ENCODE results near the gene DTNB.

The DTNB gene

DNA sequence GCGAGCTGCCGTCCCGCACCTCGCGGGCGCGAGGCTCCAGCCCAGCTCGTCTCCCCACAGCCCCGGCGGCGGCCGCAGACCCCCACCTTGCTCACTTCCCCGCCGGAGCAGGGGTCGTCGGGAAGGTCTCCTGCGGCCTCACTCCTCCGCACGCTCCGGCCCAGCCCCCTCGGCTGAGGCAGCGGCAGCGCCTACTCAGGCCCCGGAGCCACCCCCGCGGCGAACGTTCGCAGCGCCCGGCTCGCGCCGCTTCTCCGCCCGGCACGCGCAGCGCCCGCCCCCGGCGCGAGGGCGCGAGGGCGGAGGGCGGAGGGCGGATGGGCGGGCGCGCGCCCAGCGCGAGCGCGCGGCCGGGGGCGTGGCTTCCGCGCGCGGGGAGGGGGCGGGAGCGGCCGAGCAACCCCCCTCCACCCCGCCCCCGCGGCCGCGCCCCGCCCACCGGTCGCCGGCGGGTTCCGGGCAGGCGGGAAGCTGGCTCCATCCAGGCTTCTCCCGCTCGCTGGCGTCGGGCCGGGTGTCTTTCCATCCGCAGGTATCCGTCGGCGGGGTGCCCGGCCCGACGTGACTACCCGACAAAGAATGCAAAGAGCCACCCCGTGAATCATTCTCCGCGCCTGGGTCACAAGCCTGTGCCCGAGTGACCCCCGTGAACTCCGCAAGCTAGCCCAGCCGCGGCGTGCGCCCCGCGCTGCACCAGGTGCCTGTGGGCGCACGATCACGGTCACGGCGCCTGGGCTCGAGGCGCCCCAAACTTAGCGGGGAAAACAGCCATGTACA, at the start of gene DTNB:
Gene DTNB, minus strand, starts transcription at position 278 of the 777 bp plus-strand sequence. CDS start 20,917 bp downstream, outside the sequence.
- TF ChIP-seq, protein P1, sequence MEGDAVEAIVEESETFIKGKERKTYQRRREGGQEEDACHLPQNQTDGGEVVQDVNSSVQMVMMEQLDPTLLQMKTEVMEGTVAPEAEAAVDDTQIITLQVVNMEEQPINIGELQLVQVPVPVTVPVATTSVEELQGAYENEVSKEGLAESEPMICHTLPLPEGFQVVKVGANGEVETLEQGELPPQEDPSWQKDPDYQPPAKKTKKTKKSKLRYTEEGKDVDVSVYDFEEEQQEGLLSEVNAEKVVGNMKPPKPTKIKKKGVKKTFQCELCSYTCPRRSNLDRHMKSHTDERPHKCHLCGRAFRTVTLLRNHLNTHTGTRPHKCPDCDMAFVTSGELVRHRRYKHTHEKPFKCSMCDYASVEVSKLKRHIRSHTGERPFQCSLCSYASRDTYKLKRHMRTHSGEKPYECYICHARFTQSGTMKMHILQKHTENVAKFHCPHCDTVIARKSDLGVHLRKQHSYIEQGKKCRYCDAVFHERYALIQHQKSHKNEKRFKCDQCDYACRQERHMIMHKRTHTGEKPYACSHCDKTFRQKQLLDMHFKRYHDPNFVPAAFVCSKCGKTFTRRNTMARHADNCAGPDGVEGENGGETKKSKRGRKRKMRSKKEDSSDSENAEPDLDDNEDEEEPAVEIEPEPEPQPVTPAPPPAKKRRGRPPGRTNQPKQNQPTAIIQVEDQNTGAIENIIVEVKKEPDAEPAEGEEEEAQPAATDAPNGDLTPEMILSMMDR (IDR thresholded peaks at IDR 0.05; ENCODE audit: control insufficient read depth, insufficient read depth, low read depth, low read length, missing control alignments), result no peak
- H3K4me3 ChIP-seq (ENCODE audit: control insufficient read depth, low read depth, low read length), result peak within 1 kb of the TSS; percentile 59
- DNase-seq (ENCODE audit: low read depth), result no peak

DNA sequence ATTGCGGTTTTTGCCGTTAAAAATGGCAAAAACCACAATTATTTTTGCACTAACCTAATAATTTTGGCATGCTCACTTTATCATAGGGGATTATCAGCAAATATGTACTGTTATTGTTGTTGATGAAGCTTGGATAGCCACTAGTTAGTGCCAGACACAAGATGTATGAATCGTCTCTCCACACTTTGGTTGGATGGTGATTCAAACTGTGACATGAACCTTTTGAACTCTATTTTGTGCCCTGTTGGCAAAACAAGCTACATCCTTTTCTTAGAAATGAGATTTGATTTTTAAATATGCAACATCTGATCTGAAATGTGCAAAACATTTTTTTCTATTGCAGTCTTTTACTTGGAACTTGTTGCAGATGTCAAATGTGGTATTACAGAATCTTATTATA, 48.8 kb upstream of the DTNB start:
- no peak for DNase-seq (ENCODE audit: low read depth)
- TF ChIP-seq, protein P1 (IDR thresholded peaks at IDR 0.05; ENCODE audit: control insufficient read depth, insufficient read depth, low read depth, low read length, missing control alignments), result no peak
- H3K4me3 ChIP-seq (ENCODE audit: control insufficient read depth, low read depth, low read length), result no peak overlapping the region

DNA sequence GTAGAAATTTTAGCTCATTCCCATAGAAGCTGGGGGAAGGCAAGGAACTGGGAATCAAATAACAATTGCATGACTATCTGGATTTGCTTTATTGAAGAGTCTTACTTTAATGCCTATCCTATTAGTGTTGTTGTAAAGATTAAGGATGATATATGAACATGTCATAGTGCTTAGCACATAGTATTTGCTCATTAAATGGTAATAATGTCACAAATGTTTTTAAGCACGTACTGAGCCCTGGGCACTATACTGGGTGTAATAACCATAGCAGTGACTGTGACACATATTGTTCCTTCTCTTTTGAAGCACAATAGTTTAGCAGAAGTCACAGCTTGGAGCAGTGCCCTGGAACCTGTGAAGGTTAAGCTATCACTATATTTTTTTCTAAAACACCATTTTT, 47.2 kb upstream of the DTNB start:
- H3K4me3 ChIP-seq (ENCODE audit: control insufficient read depth, low read depth, low read length), result no peak overlapping the region
- no peak for DNase-seq (ENCODE audit: low read depth)

DNA sequence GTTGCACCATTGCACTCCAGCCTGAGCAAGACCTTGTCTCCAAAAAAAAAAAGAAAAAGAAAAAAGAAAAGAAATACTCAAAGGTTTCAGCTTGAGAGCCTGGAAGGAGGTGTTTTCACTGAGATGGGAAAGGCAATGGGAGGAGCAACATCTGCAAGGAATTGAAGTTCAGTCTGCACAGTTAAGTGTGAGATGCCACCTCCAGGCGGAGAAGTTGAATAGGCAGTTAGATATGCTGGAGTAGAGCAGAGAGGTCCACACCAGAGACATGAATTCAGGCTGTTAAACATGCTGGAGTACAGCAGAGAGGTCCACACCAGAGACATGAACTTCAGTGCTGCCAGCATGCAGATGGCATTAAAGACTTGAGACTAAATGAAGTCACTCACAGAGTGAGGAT, 41.4 kb upstream of the DTNB start:
- H3K4me3 ChIP-seq (ENCODE audit: control insufficient read depth, low read depth, low read length), result no peak overlapping the region
- TF ChIP-seq, protein P1 (IDR thresholded peaks at IDR 0.05; ENCODE audit: control insufficient read depth, insufficient read depth, low read depth, low read length, missing control alignments), result no peak
- no peak for DNase-seq (ENCODE audit: low read depth)

More for the DNA sequence above, 47.2 kb upstream of the DTNB start:
- TF ChIP-seq, protein P1 (IDR thresholded peaks at IDR 0.05; ENCODE audit: control insufficient read depth, insufficient read depth, low read depth, low read length, missing control alignments), result no peak

DNA sequence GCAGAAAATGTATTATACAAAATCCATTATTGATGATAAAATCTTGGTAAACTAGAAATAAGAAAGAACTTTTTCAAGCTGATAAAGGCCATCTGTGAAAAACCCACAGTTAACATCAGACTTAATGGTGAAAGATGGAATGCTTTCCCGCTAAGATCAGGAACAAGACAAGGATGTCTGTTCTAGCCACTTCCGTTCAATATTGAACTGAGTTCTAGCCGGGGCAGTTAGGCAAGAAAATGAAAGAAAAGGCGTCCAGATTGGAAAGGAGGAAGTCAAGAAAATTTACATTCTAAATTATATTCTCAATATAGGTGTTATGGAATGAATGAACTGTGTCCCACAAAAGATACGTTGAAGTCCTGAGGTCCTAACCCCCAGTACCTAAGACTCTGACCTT, 39.1 kb upstream of the DTNB start:
- DNase-seq (ENCODE audit: low read depth), result no peak
- H3K4me3 ChIP-seq (ENCODE audit: control insufficient read depth, low read depth, low read length), result no peak overlapping the region
- TF ChIP-seq, protein P1 (IDR thresholded peaks at IDR 0.05; ENCODE audit: control insufficient read depth, insufficient read depth, low read depth, low read length, missing control alignments), result no peak

DNA sequence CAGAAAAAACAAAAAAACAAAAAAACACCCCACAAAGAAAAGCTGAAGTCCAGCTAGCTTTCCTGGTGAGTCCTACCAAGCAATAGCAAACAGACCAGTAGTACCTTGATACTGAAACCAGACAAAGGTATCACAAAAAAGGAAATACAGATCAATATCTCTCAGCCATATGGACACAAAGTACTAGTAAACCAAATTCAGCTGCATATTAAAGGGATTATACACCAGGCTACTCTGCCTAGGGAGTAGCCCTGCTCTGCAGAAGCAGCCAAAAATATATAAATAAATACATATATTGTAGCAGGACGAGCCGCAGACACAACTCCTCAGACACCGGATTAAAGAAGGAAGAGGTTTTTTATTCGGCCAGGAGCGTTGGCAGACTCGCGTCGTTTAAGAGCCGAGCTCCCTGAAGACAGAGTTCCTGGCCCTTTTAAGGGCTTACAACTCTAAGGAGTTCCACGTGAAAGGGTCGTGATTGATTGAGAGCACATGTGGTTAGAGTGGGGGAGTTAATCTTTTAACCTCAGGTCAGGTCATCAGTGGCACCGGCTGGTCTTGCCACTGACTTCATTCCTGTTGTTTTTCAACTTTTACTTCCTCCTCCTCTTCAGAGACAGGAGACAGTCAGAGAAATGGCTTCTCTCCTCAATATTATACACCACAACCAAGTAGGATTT, 38.4 kb upstream of the DTNB start:
- DNase-seq (ENCODE audit: low read depth), result no peak
- TF ChIP-seq, protein P1 (IDR thresholded peaks at IDR 0.05; ENCODE audit: control insufficient read depth, insufficient read depth, low read depth, low read length, missing control alignments), result no peak
- no peak overlapping the region for H3K4me3 ChIP-seq (ENCODE audit: control insufficient read depth, low read depth, low read length)
